ENCODE results near the gene MRPL24. TPM values are rescaled to one million over a fixed set of nuclear protein-coding genes. Genes with fewer than 3 reads are reported as not detected.

MRPL24 gene
- total RNA-seq, 2 experiments from 2014 or later, result 59.8 to 62.6 TPM

DNA sequence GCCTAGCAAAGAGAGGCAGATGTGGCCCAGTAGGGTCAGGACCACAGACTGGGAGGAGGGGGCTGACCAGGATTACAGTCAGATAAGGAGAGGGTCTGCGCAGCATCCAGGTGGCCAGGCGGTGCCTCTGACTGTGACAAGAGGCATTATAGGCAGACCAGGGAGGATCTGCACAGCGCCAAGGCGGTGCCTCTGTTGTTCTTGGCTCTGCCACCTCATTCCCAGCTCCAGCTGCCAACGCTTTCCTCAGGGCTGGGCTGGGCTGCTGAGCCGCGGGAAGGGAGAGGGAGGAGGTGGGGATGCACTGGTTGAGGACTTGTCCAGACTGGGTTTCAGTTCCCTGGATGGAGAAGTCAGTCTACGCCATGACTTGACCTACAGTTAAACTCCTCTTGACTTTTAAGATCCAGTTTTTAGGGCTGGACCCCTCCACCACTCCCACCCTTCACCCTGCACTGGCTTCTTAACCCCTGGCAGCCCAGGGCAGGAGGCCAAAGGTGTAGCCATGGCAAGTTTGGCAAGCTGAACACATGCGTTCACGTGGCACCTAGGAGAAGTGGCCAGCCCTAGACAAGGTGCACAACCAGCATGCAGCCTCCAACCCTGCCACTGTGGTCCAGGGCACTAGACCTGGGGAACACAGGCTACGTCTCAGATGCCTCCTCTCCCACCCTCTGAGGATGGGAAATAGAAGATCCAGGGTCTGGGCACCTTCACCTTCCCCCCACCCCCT lies 31.0 kb downstream of the MRPL24 start:
- CTCF ChIA-PET, result interaction anchor here (14.9 to 17.4 kb wide), 2 partner anchors 18 to 20 kb away, joined by 197 to 311 read pairs; partner anchors contain the start of genes ISG20L2 and METTL25B
- H3K27ac Mint-ChIP-seq, result no peak overlapping the region
- POLR2A ChIA-PET, result no interaction called here
- peaks cover 21% of the 10 kb centered on the region for H3K4me1 Mint-ChIP-seq (ENCODE audit: low read depth)
- no peak overlapping the region for H3K4me3 Mint-ChIP-seq
- peaks cover 17% of the 10 kb centered on the region for H3K27me3 Mint-ChIP-seq (ENCODE audit: low read depth)
- DNase-seq (no peak), ATAC-seq (no peak)
- H3K36me3 Mint-ChIP-seq (ENCODE audit: low read depth), result no peaks in the 10 kb centered on the region
- no peaks in the 10 kb centered on the region for H3K9me3 Mint-ChIP-seq (ENCODE audit: insufficient read depth)

GRCh38 chr1:156709031-156709430 lies 31.9 kb downstream of the MRPL24 start:
- ChIA-PET CTCF (interaction anchor here (5.1 to 17.4 kb wide), 3 partner anchors 18 to 49 kb away, joined by 53 to 311 read pairs (median 197); partner anchors contain the start of genes ISG20L2 and METTL25B), POLR2A (no interaction called here)
- Mint-ChIP-seq H3K27me3 (ENCODE audit: low read depth) (peaks cover 24% of the 10 kb centered on the region), H3K36me3 (ENCODE audit: low read depth) (no peaks in the 10 kb centered on the region), H3K27ac (no peak overlapping the region), H3K4me3 (no peak overlapping the region), H3K4me1 (ENCODE audit: low read depth) (peaks cover 24% of the 10 kb centered on the region), H3K9me3 (ENCODE audit: insufficient read depth) (no peaks in the 10 kb centered on the region)
- ATAC-seq (no peak), DNase-seq (no peak)

GRCh38 chr1:156708218-156708661 lies 32.6 kb downstream of the MRPL24 start:
- H3K4me1 Mint-ChIP-seq (ENCODE audit: low read depth), result peaks cover 24% of the 10 kb centered on the region
- H3K27me3 Mint-ChIP-seq (ENCODE audit: low read depth), result peaks cover 30% of the 10 kb centered on the region
- H3K36me3 Mint-ChIP-seq (ENCODE audit: low read depth), result no peaks in the 10 kb centered on the region
- ATAC-seq (no peak), DNase-seq (no peak)
- ChIA-PET CTCF (interaction anchor here (1.1 to 17.4 kb wide), 5 partner anchors 11 to 126 kb away, joined by 3 to 311 read pairs (median 53); partner anchors contain the start of genes ISG20L2 and METTL25B), POLR2A (interaction anchor here (2.4 kb wide), 1 partner anchor 18 kb away, joined by 9 read pairs; no protein-coding TSS in a partner anchor)
- no peak overlapping the region for H3K4me3 Mint-ChIP-seq
- no peaks in the 10 kb centered on the region for H3K9me3 Mint-ChIP-seq (ENCODE audit: insufficient read depth)
- H3K27ac Mint-ChIP-seq, result no peak overlapping the region

GRCh38 chr1:156707417-156708217 lies 33.3 kb downstream of the MRPL24 start:
- Mint-ChIP-seq H3K27ac (no peak overlapping the region), H3K36me3 (ENCODE audit: low read depth) (no peaks in the 10 kb centered on the region), H3K4me1 (ENCODE audit: low read depth) (peaks cover 24% of the 10 kb centered on the region), H3K4me3 (no peak overlapping the region), H3K9me3 (ENCODE audit: insufficient read depth) (no peaks in the 10 kb centered on the region), H3K27me3 (ENCODE audit: low read depth) (peaks cover 33% of the 10 kb centered on the region)
- POLR2A ChIA-PET, result interaction anchor here (1.1 to 2.4 kb wide), 3 partner anchors 18 to 31 kb away, joined by 3 to 9 read pairs (median 5); no protein-coding TSS in a partner anchor
- ATAC-seq (no peak), DNase-seq (no peak)
- CTCF ChIA-PET, result interaction anchor here (0.7 to 17.4 kb wide), 15 partner anchors 10 to 322 kb away, joined by 3 to 311 read pairs (median 15); partner anchors contain the start of genes HAPLN2, INSRR, ISG20L2 and METTL25B

DNA sequence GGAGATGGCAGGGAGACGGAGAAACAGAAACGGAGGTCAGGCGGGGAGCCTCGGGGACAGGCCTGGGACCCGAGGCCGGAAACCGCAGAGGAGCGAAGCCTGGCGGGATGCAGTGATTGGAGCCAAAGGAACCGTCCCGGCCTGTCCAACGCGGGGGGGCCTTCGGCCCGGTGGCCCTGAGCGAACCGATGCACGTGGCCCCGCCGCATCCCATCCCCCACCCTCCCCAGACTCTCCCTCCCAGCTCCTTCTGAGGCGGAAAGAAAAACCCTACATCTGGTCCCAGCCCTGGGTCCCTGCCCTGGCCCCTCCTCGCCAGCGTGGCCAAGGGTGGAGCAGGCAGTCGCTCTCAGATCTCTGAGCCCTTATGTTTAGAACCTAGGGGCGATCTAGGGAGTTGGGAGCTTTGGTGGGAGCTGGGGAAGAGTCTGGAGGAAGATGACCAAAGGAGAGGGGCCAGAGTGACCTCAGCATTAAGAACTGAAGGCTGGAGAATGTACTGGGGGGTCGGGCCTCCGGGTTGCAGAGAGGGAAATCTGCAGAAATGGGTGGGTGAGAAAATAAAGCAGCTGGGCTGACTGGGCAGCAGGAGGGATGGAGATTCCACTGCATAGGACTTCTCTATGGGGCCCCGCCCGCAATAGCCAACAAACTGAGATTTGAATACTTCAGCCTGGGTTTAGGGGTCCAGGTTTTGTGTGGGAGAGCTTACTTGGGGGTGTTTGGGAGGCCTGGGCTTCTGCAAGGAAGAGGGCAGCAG lies 34.1 kb downstream of the MRPL24 start:
- H3K36me3 Mint-ChIP-seq (ENCODE audit: low read depth), result no peaks in the 10 kb centered on the region
- DNase-seq (peak; percentile 32), ATAC-seq (peak; percentile 20)
- no peaks in the 10 kb centered on the region for H3K9me3 Mint-ChIP-seq (ENCODE audit: insufficient read depth)
- CTCF ChIA-PET, result interaction anchor here (0.6 to 17.4 kb wide), 28 partner anchors 9 to 321 kb away, joined by 3 to 311 read pairs (median 5); partner anchors contain the start of genes HAPLN2, INSRR, ISG20L2 and METTL25B
- H3K4me3 Mint-ChIP-seq, result peak overlapping the region; percentile 71
- no peak overlapping the region for H3K27ac Mint-ChIP-seq
- H3K27me3 Mint-ChIP-seq (ENCODE audit: low read depth), result peaks cover 33% of the 10 kb centered on the region
- H3K4me1 Mint-ChIP-seq (ENCODE audit: low read depth), result peaks cover 24% of the 10 kb centered on the region
- POLR2A ChIA-PET, result interaction anchor here (1.1 to 2.4 kb wide), 5 partner anchors 17 to 56 kb away, joined by 3 to 9 read pairs (median 5); partner anchors contain the start of genes ISG20L2 and METTL25B

DNA sequence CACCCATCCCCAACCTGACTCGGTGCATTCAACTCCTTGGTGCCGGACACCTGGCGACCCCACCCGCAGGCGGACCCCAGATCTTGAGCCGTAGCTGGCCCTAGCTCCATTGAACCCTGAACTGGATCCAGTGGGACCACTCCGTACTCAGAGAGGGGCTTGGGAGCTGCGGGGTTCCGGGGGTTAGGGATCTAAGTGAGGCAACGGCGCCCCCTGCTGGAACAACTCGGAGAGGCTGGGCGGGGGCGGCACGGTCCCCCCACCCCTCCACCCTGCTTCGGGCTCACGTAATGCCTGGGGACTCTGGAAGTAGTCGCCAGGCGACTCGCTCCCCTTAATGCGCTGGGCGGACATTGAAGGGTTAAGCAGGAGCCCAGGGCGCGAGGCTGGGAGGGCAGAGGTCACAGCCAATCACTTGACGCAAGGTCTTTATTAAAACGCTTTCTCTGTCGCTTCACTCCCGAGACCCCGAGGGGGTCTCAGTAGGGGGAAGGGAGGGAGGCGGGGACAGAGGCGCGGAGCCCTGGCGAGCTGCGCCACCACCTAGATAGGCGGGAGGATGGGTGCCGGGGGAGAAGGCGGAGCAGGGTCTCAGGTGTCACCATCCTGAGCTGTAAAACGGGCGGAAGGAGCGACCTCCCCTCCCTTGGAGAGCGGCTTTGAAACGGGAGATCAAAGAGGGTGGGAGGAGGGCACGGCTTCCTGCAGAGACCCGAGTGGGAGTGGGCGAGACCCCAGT lies 34.8 kb downstream of the MRPL24 start:
- H3K4me3 Mint-ChIP-seq, result peak overlapping the region; percentile 71
- POLR2A ChIA-PET, result interaction anchor here (1.0 to 2.4 kb wide), 6 partner anchors 16 to 55 kb away, joined by 3 to 9 read pairs (median 5); partner anchors contain the start of genes ISG20L2 and METTL25B
- H3K36me3 Mint-ChIP-seq (ENCODE audit: low read depth), result no peaks in the 10 kb centered on the region
- CTCF ChIA-PET, result interaction anchor here (0.6 to 17.4 kb wide), 30 partner anchors 9 to 423 kb away, joined by 3 to 311 read pairs (median 5); partner anchors contain the start of genes HAPLN2, INSRR, ISG20L2 and METTL25B
- H3K27ac Mint-ChIP-seq, result no peak overlapping the region
- peak; percentile 70 for DNase-seq
- peak; percentile 65 for ATAC-seq
- H3K27me3 Mint-ChIP-seq (ENCODE audit: low read depth), result peaks cover 33% of the 10 kb centered on the region
- peaks cover 28% of the 10 kb centered on the region for H3K4me1 Mint-ChIP-seq (ENCODE audit: low read depth)
- H3K9me3 Mint-ChIP-seq (ENCODE audit: insufficient read depth), result no peaks in the 10 kb centered on the region

DNA sequence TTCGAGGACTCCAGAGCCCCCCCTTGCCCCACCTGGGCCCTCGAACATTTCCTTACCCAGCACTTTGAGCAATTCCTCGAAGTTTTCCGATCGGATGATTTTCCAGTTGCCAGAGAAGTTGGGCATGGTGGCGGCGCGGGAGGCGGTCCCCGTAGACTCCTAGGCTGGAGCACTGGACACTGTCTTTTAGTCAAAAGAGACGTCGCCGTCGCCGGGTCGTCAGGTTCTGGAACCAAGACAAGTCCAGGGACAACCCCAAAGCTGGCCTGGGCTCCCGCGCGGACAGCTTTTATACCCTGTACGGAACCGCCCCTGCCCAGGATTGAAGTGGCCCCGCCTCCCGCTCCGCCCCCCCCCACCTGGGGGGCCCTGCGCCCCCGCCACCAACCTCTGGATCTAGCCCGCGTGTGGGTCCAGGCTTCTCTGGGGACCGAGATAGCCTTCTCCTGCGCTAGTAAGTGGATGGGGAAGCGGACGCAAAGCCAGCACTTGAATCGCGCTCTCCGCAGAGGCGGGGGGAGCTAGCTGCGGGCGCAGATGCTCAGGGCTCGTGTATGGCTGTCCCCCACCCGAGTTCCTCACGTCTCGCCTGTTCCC lies 35.5 kb downstream of the MRPL24 start, which contains the start of gene CRABP2:
TSS of gene CRABP2 (minus strand) at position 263 of the 597 bp plus-strand sequence. CDS start at position 126, 137 bp downstream.
- ATAC-seq (peak; percentile 28), DNase-seq (peak; percentile 30)
- H3K4me3 Mint-ChIP-seq, result peak within 1 kb of the TSS; percentile 71
- H3K27ac Mint-ChIP-seq, result no peak within 1 kb of the TSS
- CTCF ChIA-PET, result interaction anchor here (0.8 to 17.4 kb wide), 21 partner anchors 10 to 422 kb away, joined by 3 to 311 read pairs (median 12); partner anchors contain the start of genes HAPLN2, INSRR, ISG20L2 and METTL25B
- POLR2A ChIA-PET, result interaction anchor here (1.0 to 2.4 kb wide), 4 partner anchors 16 to 54 kb away, joined by 3 to 9 read pairs (median 6); partner anchors contain the start of genes ISG20L2 and METTL25B
- peaks cover 33% of the 10 kb centered on the region for H3K27me3 Mint-ChIP-seq (ENCODE audit: low read depth)
- peaks cover 35% of the 10 kb centered on the region for H3K4me1 Mint-ChIP-seq (ENCODE audit: low read depth)
- H3K36me3 Mint-ChIP-seq (ENCODE audit: low read depth), result no peaks in the 10 kb centered on the region
- no peaks in the 10 kb centered on the region for H3K9me3 Mint-ChIP-seq (ENCODE audit: insufficient read depth)

- Mint-ChIP-seq H3K27ac (no peak overlapping the region), H3K36me3 (ENCODE audit: low read depth) (no peaks in the 10 kb centered on the region), H3K4me3 (peak overlapping the region; percentile 22), H3K4me1 (ENCODE audit: low read depth) (peaks cover 36% of the 10 kb centered on the region), H3K27me3 (ENCODE audit: low read depth) (peaks cover 33% of the 10 kb centered on the region), H3K9me3 (ENCODE audit: insufficient read depth) (no peaks in the 10 kb centered on the region)
- ChIA-PET POLR2A (no interaction called here), CTCF (interaction anchor here (0.8 to 17.4 kb wide), 12 partner anchors 10 to 177 kb away, joined by 3 to 311 read pairs (median 16); partner anchors contain the start of genes HAPLN2, INSRR, ISG20L2 and METTL25B)
- no peak for ATAC-seq
- DNase-seq, result no peak
Measured at GRCh38 chr1:156704930-156705320, 36.0 kb downstream of the MRPL24 start.

DNA sequence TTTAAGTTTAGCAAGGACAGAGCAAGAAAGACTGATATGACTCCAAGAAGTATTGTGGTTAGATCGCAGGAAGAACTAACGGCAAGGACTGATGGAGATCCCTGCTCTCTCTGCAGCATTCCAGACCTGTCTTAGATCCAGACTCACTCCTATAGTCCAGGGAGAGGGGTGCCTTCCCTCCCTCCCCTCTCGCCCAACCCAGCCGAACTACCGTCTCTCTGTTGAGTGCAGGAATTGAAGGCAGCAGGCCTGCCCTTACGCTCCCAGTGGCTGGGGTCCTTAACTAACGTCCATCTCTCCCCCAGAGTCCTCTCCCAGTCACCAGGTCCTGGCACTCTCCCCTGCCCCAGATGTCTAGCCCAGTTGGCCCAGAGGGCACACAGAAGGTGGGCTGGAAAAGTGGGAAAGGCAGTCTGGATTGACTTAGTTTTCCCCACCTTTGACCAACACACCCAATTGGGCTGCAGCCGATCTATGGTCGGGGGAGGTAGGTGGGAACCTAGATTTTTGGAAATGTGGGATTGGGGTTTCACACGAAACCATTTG lies 36.6 kb downstream of the MRPL24 start:
- ATAC-seq (no peak), DNase-seq (no peak)
- CTCF ChIA-PET, result interaction anchor here (0.9 to 17.4 kb wide), 5 partner anchors 11 to 187 kb away, joined by 3 to 311 read pairs (median 53); partner anchors contain the start of genes ISG20L2 and METTL25B
- no peak overlapping the region for H3K27ac Mint-ChIP-seq
- peaks cover 35% of the 10 kb centered on the region for H3K27me3 Mint-ChIP-seq (ENCODE audit: low read depth)
- POLR2A ChIA-PET, result no interaction called here
- no peaks in the 10 kb centered on the region for H3K9me3 Mint-ChIP-seq (ENCODE audit: insufficient read depth)
- H3K36me3 Mint-ChIP-seq (ENCODE audit: low read depth), result no peaks in the 10 kb centered on the region
- H3K4me3 Mint-ChIP-seq, result no peak overlapping the region
- H3K4me1 Mint-ChIP-seq (ENCODE audit: low read depth), result peaks cover 37% of the 10 kb centered on the region
